HepG2 (cell line): Measurements from ENCODE around the gene KIAA2012. TPM values are rescaled to one million over a fixed set of nuclear protein-coding genes. Genes with fewer than 3 reads are reported as not detected.

ENCODE experiments used
- BCLAF1 ChIP-seq: fragments of 450-650 bp; IDR thresholded peaks from 2 replicates; pipeline ENCODE4 v1.6.1; 2017; ENCODE audit warnings: mild to moderate bottlenecking
- E2F1 ChIP-seq: sonication (generic); formaldehyde crosslinking; IDR thresholded peaks from 2 replicates; pipeline ENCODE4 v1.5.0; 2020; ENCODE audit warnings: missing genetic modification reagents
- EHMT2 ChIP-seq: fragments of 200-600 bp; sonication (generic); IDR thresholded peaks from 2 replicates; pipeline ENCODE4 v1.7.0; 2017; ENCODE audit warnings: antibody characterized with exemption, low read depth, low read length, borderline replicate concordance
- FOXA3 ChIP-seq: IDR thresholded peaks from 2 replicates; pipeline ENCODE4 v1.6.1; 2016; ENCODE audit warnings: missing genetic modification reagents, missing compliant biosample characterization
- HNRNPL ChIP-seq: fragments of 200-400 bp; formaldehyde crosslinking; IDR thresholded peaks from 2 replicates; pipeline ENCODE4 v1.6.1; 2017; ENCODE audit warnings: mild to moderate bottlenecking, low read depth, low read length
- HOMEZ ChIP-seq: IDR thresholded peaks from 2 replicates; pipeline ENCODE4 v1.6.1; 2016; ENCODE audit warnings: low read depth
- KAT7 ChIP-seq: IDR thresholded peaks from 2 replicates; pipeline ENCODE4 v1.6.1; 2018; ENCODE audit warnings: borderline replicate concordance, missing compliant biosample characterization
- KLF11 ChIP-seq: IDR thresholded peaks from 2 replicates; pipeline ENCODE4 v1.6.1; 2016; ENCODE audit warnings: missing compliant biosample characterization
- MTF1 ChIP-seq: sonication (generic); formaldehyde crosslinking; IDR thresholded peaks from 2 replicates; pipeline ENCODE4 v1.5.0; 2020; ENCODE audit warnings: missing genetic modification reagents
- MYPOP ChIP-seq: sonication (generic); formaldehyde crosslinking; IDR thresholded peaks from 2 replicates; pipeline ENCODE4 v1.8.1; 2023; ENCODE audit warnings: mild to moderate bottlenecking, moderate library complexity, missing genetic modification reagents
- RFXAP ChIP-seq: sonication (generic); formaldehyde crosslinking; IDR thresholded peaks from 2 replicates; pipeline ENCODE4 v1.4.0; 2020; ENCODE audit warnings: missing genetic modification reagents, borderline replicate concordance
- SP140L ChIP-seq: sonication (generic); formaldehyde crosslinking; IDR thresholded peaks from 2 replicates; pipeline ENCODE4 v1.4.0; 2020; ENCODE audit warnings: missing genetic modification reagents, borderline replicate concordance
- ZEB1 ChIP-seq: IDR thresholded peaks from 2 replicates; pipeline ENCODE4 v1.6.1; 2012; ENCODE audit warnings: mild to moderate bottlenecking, low read depth, inconsistent platforms; ENCODE audit not compliant: insufficient replicate concordance
- ZFP37 ChIP-seq: sonication (generic); formaldehyde crosslinking; IDR thresholded peaks from 2 replicates; pipeline ENCODE4 v1.4.0; 2020; ENCODE audit warnings: missing genetic modification reagents, borderline replicate concordance
- ZMYM3 ChIP-seq: sonication (generic); formaldehyde crosslinking; IDR thresholded peaks from 2 replicates; pipeline ENCODE4 v1.5.1; 2020; ENCODE audit warnings: mild to moderate bottlenecking, missing genetic modification reagents
- ZNF280B ChIP-seq: sonication (generic); formaldehyde crosslinking; IDR thresholded peaks from 2 replicates; pipeline ENCODE4 v1.5.0; 2020; ENCODE audit warnings: missing genetic modification reagents, mild to moderate bottlenecking, borderline replicate concordance
- ZNF350 ChIP-seq: sonication (generic); formaldehyde crosslinking; IDR thresholded peaks from 2 replicates; pipeline ENCODE4 v1.4.0; 2020; ENCODE audit warnings: mild to moderate bottlenecking, low read depth, missing genetic modification reagents, borderline replicate concordance
- ZNF598 ChIP-seq: sonication (generic); formaldehyde crosslinking; IDR thresholded peaks from 2 replicates; pipeline ENCODE4 v1.5.1; 2020; ENCODE audit warnings: mild to moderate bottlenecking, missing genetic modification reagents, borderline replicate concordance
- ZNF891 ChIP-seq: sonication (generic); formaldehyde crosslinking; IDR thresholded peaks from 2 replicates; pipeline ENCODE4 v1.5.0; 2020; ENCODE audit warnings: mild to moderate bottlenecking, missing genetic modification reagents
- polyA plus RNA-seq, 8 experiments: library from polyadenylated mRNA; depleted of rRNA in 3 of 8; stranded (reverse) in 7 of 8; unstranded in 1 of 8; fragments of >200 nt; fragmentation: Illumina TruSeq in 4 of 8; extraction: Trizol in 4 of 8; gene quantifications; 2 replicates each; pipeline versions ENCODE4 v1.2.1 to v1.2.3, GENCODE V29; 2011 to 2016; ENCODE audit warnings: low read depth in 4 of 8, missing spikeins in 1 of 8, mixed read lengths in 1 of 8; ENCODE audit not compliant: insufficient read depth in 1 of 8
- total RNA-seq, 5 experiments: library from RNA; depleted of rRNA; stranded (reverse); fragments of >200 nt; fragmentation: Illumina TruSeq; extraction: Trizol; gene quantifications; 2 replicates each; pipeline ENCODE4 v1.2.3, GENCODE V29; 2016; ENCODE audit warnings: low read depth in 1 of 5

KIAA2012 gene
- total and polyA plus RNA-seq, 2 of the 13 experiments (the other 11 are each of a cell fraction or from before 2014, with no cell fraction given) = not detected

GRCh38 chr2:202238234-202239197 lies 165.5 kb downstream of the KIAA2012 start, which contains the start of gene SUMO1 (continued):
- TF ChIP-seq FOXA3 (CRISPR knock-in tag) (peak; percentile 71), MTF1 (CRISPR knock-in tag) (no peak), E2F1 (peak; percentile 90), SP140L (CRISPR knock-in tag) (0 out of 2 replicates have a peak, but pooled peaks have one; percentile 79), BCLAF1 (no peak), RFXAP (CRISPR knock-in tag) (peak; percentile 62), KAT7 (CRISPR knock-in tag) (no peak), ZNF891 (CRISPR knock-in tag) (peak; percentile 92), ZNF598 (CRISPR knock-in tag) (peak; percentile 73; the same call in 1 of the 2 replicates), ZEB1 (no peak), HNRNPL (0 out of 2 replicates have a peak, but pooled peaks have one; percentile 18), ZMYM3 (CRISPR knock-in tag) (peak; percentile 40; the same call in 1 of the 2 replicates), ZNF350 (CRISPR knock-in tag) (peak; percentile 54; the same call in 1 of the 2 replicates), MYPOP (CRISPR knock-in tag) (peak; percentile 61; the same call in 1 of the 2 replicates), ZNF280B (peak; percentile 87; the same call in 1 of the 2 replicates), EHMT2 (peak; percentile 82; the same call in 1 of the 2 replicates), KLF11 (CRISPR knock-in tag) (peak; percentile 28; the same call in 1 of the 2 replicates), HOMEZ (CRISPR knock-in tag) (peak; percentile 68; the same call in 1 of the 2 replicates), ZFP37 (CRISPR knock-in tag) (peak; percentile 61; the same call in 1 of the 2 replicates)
